GM19351 (cell line): ENCODE measurements around the gene CENPE.

ENCODE experiments used
- ATAC-seq: cut with Tn5 transposase; IDR thresholded peaks from one replicate; pipeline ENCODE4 v1.9.1; 2021; ENCODE audit warnings: mild to moderate bottlenecking, moderate library complexity; ENCODE audit not compliant: unreplicated experiment

The CENPE gene

GRCh38 chr4:103136671-103137445 is 61.3 kb downstream of the CENPE start:
- no peak for ATAC-seq

- no peak for ATAC-seq
Measured at GRCh38 chr4:103129174-103129573, 69.0 kb downstream of the CENPE start.

GRCh38 chr4:103126126-103126525 is 72.0 kb downstream of the CENPE start:
- no peak for ATAC-seq

- no peak for ATAC-seq
Measured at GRCh38 chr4:103123114-103123513, 75.0 kb downstream of the CENPE start.

GRCh38 chr4:103118166-103118565 is 80.0 kb downstream of the CENPE start:
- no peak for ATAC-seq

GRCh38 chr4:103111598-103111997 is 86.5 kb downstream of the CENPE start:
- ATAC-seq = no peak

GRCh38 chr4:103108542-103108941 is 89.6 kb downstream of the CENPE start:
- no peak for ATAC-seq

GRCh38 chr4:103105558-103106356 is 92.4 kb downstream of the CENPE start:
- ATAC-seq = no peak

- ATAC-seq = no peak
Measured at GRCh38 chr4:103104886-103105285, 93.3 kb downstream of the CENPE start.

GRCh38 chr4:103100691-103101090 is 97.5 kb downstream of the CENPE start:
- ATAC-seq = no peak

GRCh38 chr4:103099691-103100392 is 98.3 kb downstream of the CENPE start, which contains the start of gene BDH2:
BDH2 (minus strand) TSS chr4:103099834; CDS start chr4:103096254, 3,580 bp downstream.
- ATAC-seq = peak; percentile 98

GRCh38 chr4:103098756-103099440 is 99.2 kb downstream of the CENPE start:
- ATAC-seq = no peak

- no peak for ATAC-seq
Measured at GRCh38 chr4:103098341-103098740, 99.8 kb downstream of the CENPE start.

- ATAC-seq = no peak
Measured at GRCh38 chr4:103097112-103097511, 101.0 kb downstream of the CENPE start.

- ATAC-seq = no peak
Measured at GRCh38 chr4:103095080-103095479, 103.1 kb downstream of the CENPE start.

- no peak for ATAC-seq
Measured at GRCh38 chr4:103092245-103092644, 105.9 kb downstream of the CENPE start.

- peak; percentile 84 for ATAC-seq
Measured at GRCh38 chr4:103091601-103092223, 106.4 kb downstream of the CENPE start.

- no peak for ATAC-seq
Measured at GRCh38 chr4:103089481-103089880, 108.7 kb downstream of the CENPE start.

GRCh38 chr4:103086551-103086950 is 111.6 kb downstream of the CENPE start:
- ATAC-seq = no peak

GRCh38 chr4:103085555-103086196 is 112.5 kb downstream of the CENPE start:
- no peak for ATAC-seq
